ENCODE data around the gene ZNF584.

GRCh38 chr19:58451358-58452101, 43.1 kb downstream of the ZNF584 start, which contains the start of gene ZNF324B:
- TF ChIP-seq CTCF (IDR thresholded peaks at IDR 0.05; ENCODE audit: poor library complexity, severe bottlenecking) (no peak), TAF1 (IDR thresholded peaks at IDR 0.05; ENCODE audit: low read depth) (peak; percentile 55), EP300 (conservative IDR thresholded peaks at IDR 0.05; ENCODE audit: poor library complexity, severe bottlenecking) (peak; percentile 60), REST (IDR thresholded peaks at IDR 0.05; ENCODE audit: borderline replicate concordance) (peak; percentile 54), EZH2 (IDR thresholded peaks at IDR 0.05; ENCODE audit: borderline replicate concordance, insufficient read depth, low read length, poor library complexity, severe bottlenecking) (no peak)

Data from neural cell (in vitro differentiated cells).